NCI-H1417 treated with DMSO at 0.1 percent for 48 hours (cell line): ENCODE results near the gene ARHGAP22.

Source experiments
- DNase-seq: peaks from one replicate; lab custom pipeline; 2025; lab: John Stamatoyannopoulos, UW

The ARHGAP22 gene

GRCh38 chr10:48552946-48553564, 51.8 kb downstream of the ARHGAP22 start:
- DNase-seq = no peak

DNA sequence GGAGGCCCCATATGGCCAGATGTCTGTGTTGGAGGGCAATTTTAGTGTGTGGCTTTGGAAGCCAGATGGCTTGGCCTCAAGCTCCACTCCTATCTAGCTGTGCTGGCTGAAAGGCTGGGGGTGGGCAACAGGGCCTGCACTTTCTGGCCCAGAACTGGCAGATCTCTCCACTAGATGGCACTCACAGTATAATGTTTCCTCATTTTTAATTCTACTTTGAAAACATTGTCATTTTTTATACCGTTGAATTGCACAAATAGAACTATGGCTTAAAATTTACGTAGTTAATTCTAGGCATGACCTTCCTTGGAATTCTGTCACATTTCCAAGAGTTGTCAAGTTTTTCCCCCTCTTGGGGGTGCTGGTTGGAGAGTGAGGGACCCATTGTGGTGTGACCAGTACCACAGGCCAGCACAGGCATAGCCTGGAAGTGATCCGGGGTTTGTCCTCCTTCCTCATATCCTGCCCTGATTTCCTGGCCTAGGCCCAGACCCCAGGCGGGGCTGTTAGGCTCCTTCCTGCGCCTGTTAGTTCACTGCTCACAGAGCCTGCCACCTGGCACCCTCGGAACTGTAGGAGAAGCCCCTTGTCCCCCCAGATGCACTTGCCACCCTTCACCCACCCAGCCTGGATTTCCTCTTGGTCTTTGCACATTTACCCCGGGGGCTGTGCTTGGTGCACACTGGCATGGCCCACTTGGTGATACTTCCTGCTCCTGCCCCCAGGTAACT, 52.8 kb downstream of the ARHGAP22 start:
- DNase-seq = peak; percentile 0

DNA sequence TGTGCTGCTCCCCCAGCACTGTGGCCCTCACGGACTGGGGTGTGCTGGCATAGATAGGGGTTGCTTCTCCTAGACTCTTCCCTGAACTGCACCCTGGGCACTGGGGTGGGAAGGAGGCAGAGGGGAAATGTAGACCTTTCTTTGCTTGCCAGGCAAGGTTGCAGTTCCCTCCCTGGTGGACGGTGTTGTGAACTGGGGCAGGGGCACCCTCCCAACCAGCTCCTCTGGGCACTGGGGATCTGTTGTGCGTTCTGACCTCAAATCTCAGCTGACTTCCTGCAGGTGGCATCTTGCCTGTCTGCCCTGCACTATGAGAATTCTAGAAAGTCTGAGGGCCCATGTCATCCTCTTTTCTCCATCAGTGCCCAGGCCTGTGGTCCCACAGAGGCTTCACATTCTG, 53.9 kb downstream of the ARHGAP22 start:
- DNase-seq = no peak

- DNase-seq = no peak
These were observed 54.7 kb downstream of the ARHGAP22 start for GRCh38 chr10:48550071-48550691.

- DNase-seq = no peak
These were observed 55.6 kb downstream of the ARHGAP22 start for GRCh38 chr10:48549236-48549635.

DNA sequence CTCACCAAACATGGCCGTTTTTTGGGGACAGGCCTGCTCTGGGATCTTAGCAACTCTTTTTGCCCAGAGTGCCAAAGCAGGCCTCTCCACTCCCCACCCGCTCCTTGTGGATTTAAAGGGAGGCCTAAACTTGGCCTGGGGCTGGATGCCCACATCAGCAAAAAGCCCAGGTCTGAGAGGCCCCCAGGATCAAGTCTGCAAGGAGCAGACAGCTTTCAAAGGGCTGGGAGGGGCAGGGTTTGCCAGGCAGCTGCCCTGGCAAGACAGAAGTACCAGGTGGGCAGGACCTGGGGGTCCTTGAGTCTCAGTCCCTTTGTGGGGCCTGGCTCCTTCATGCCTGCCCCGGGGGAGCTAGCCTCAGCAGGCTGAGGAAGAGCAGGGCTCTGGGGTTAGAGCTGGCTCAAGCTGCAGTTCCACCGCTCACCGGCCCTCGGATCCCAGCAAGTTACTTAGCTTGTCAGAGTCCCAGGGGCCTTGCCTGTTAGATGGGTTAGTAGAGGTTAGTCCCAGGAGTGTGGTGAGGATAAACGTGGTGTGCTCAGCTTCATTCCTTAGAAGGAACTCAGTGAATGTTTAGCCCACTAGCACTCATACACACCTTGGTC, 56.2 kb downstream of the ARHGAP22 start:
- DNase-seq = no peak

GRCh38 chr10:48547981-48548380, 56.9 kb downstream of the ARHGAP22 start:
- no peak for DNase-seq

GRCh38 chr10:48547061-48547895, 57.6 kb downstream of the ARHGAP22 start:
- no peak for DNase-seq

- no peak for DNase-seq
These were observed 59.3 kb downstream of the ARHGAP22 start for GRCh38 chr10:48545462-48546145.

DNA sequence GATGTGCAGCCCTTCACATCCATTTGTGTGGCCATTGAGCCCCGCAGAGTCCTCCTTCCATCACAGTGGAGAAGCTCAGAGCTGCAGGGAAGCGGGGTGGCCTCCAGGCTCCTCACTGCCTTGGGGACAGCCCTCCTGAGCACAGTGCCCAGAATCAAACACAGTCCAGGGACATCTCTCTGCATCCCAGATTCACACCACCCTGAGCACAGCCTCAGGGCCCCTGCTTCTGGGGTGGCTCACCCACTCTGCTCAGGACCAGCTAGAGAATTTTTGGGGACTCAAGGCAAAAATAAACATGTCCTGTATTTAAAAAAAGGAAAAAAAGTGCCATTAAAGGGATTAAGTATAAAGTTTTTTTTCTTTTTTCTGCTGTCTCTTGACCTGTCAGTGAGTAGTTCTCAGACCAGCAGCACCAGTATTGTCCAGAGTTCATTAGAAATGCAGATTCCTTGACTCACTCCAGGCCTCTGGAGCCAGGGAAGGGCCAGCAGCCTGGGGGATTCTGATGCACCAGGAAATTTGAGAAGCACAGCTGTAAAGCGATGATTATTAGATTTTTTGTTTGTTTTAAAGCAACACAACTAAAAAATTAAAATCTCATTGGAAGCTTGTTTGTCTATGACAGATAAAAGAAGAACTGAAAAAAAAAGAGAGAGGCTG, 61.6 kb downstream of the ARHGAP22 start:
- no peak for DNase-seq

- DNase-seq = no peak
These were observed 62.2 kb downstream of the ARHGAP22 start for GRCh38 chr10:48542471-48543181.

DNA sequence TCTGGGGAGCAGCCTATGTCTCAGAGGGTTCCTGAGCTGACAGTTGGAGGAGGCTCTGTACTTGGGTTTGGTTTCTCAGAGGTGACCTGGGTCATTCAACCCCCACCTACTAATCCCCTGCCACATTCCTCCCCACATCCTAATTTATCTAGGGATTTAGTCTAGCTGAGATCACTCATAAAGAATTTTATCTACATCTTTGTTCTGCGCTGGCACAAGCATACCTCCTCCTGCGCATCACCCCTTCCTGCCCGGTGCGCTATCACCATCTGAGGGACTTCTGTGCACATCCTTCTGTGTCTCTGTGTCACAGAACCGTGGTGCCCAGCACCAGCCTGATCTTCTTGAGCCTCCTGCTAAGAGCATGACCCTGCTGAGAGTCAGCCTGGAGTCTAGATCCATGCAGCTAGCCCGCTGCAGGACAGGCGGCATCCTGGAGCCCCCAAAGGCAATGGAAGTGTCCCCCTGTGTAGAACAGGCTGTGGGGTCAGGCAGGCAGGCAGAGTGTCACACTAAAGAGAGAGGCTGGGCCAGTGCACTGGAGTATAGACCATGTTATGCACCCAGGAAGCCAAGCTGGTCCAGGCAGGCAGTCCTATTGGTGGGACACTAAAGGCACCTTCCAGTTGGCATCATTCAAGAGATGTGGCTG, 63.6 kb downstream of the ARHGAP22 start:
- no peak for DNase-seq

DNA sequence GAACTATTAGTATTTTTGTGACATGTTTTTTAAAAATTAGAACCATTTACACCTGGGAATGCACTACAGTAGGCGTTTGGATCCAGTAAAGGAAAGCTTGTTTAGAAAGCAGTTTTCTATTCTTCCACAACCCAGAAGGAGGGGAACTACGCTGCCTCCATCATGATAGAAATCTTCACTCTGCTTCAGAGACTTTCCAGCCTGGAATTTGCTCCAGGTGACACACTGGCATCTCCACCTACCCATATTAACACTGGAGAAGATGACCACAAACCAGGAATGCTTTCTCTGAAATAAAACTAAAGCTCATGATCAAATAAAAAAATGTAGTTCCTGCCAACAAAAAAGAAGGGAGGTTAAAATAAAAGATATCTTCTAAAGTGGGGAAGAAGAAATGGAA, 66.3 kb downstream of the ARHGAP22 start:
- DNase-seq = no peak

GRCh38 chr10:48536916-48537890, 67.7 kb downstream of the ARHGAP22 start:
- no peak for DNase-seq

DNA sequence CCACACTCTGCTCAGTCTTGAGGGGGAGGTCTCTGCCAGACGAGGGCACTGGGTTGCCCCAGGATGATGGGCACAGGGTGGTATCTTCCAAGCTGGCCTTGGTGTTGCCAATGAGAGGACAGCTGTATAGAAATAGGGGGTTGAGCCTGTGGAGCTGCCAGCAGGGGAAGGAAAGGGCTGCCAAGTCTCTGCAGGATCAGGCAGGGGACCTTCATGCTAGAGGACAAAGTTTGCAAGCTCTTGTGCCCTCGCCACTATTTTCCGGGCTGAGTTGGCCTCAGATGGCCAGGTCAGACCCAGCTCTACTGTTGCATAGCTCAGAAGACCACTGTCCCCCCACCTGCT, 68.7 kb downstream of the ARHGAP22 start:
- DNase-seq = no peak

- no peak for DNase-seq
These were observed 69.3 kb downstream of the ARHGAP22 start for GRCh38 chr10:48535416-48536155.

- no peak for DNase-seq
These were observed 70.7 kb downstream of the ARHGAP22 start for GRCh38 chr10:48533951-48534720.
